A549 (cell line): ENCODE results near the gene UBE2D4.
"Not testable (repeated sequence)": the region's sequence is repeated elsewhere in the genome, so short reads cannot be mapped to it uniquely, and the experiment has no call there.

ENCODE experiments used
- CHD4 ChIP-seq: fragments of 200-600 bp; sonication (generic); IDR thresholded peaks from 2 replicates; pipeline ENCODE4 v1.6.1; 2016; ENCODE audit warnings: antibody characterized with exemption, mild to moderate bottlenecking, borderline replicate concordance
- KDM5A ChIP-seq: fragments of 200-600 bp; sonication (generic); IDR thresholded peaks from 2 replicates; pipeline ENCODE4 v1.6.1; 2016; ENCODE audit warnings: antibody characterized with exemption, mild to moderate bottlenecking
- MYC ChIP-seq: IDR thresholded peaks from 2 replicates; pipeline ENCODE4 v1.6.1; 2012; ENCODE audit warnings: mild to moderate bottlenecking, inconsistent platforms, low read length, improper control_type of control experiment, borderline replicate concordance
- NFE2L2 ChIP-seq: fragments of 150-350 bp; conservative IDR thresholded peaks from 2 replicates; pipeline ENCODE4 v1.6.1; 2014; ENCODE audit warnings: low read length
- NR3C1 ChIP-seq: fragments of >200 bp; sonication (Bioruptor Twin); formaldehyde crosslinking; IDR thresholded peaks from 3 replicates; pipeline ENCODE4 v1.6.1; 2017
- PHF8 ChIP-seq: fragments of 200-600 bp; sonication (generic); IDR thresholded peaks from 2 replicates; pipeline ENCODE4 v1.6.1; 2016; ENCODE audit warnings: low read depth, mild to moderate bottlenecking, antibody characterized with exemption, moderate library complexity, borderline replicate concordance
- POLR2A ChIP-seq: IDR thresholded peaks from 2 replicates; pipeline ENCODE4 v1.6.1; 2012; ENCODE audit warnings: mild to moderate bottlenecking, low read length
- RAD21 ChIP-seq, 2 experiments: fragments of >200 bp in 1 of 2; sonication (Bioruptor Twin) in 1 of 2; formaldehyde crosslinking in 1 of 2; IDR thresholded peaks in 1 of 2; conservative IDR thresholded peaks in 1 of 2; 2 replicates in 1 of 2; 3 replicates in 1 of 2; pipeline ENCODE4 v1.6.1; 2012 to 2018; ENCODE audit warnings: inconsistent platforms in 1 of 2
- RCOR1 ChIP-seq: fragments of 150-350 bp; IDR thresholded peaks from 2 replicates; pipeline ENCODE4 v1.6.1; 2014; ENCODE audit warnings: antibody characterized with exemption, low read length, low read depth
- TF ChIP-seq, protein P1 (sequence below): fragments of >200 bp; sonication (Bioruptor Twin); formaldehyde crosslinking; IDR thresholded peaks from 3 replicates; pipeline ENCODE4 v1.5.1; 2016
- TF ChIP-seq, protein P2 (sequence below): fragments of 150-350 bp; IDR thresholded peaks from 2 replicates; pipeline ENCODE4 v1.6.1; 2014; ENCODE audit warnings: low read depth, mild to moderate bottlenecking, low read length
- TF ChIP-seq, protein P3 (sequence below): fragments of 450-650 bp; IDR thresholded peaks from 2 replicates; pipeline ENCODE4 v1.6.1; 2014; ENCODE audit warnings: antibody characterized with exemption
- TF ChIP-seq, protein P4 (sequence below): fragments of 250-450 bp; sonication (Bioruptor Pico); IDR thresholded peaks from 2 replicates; pipeline ENCODE4 v1.5.0; 2021; ENCODE audit warnings: mild to moderate bottlenecking, moderate library complexity, borderline replicate concordance

DNA sequence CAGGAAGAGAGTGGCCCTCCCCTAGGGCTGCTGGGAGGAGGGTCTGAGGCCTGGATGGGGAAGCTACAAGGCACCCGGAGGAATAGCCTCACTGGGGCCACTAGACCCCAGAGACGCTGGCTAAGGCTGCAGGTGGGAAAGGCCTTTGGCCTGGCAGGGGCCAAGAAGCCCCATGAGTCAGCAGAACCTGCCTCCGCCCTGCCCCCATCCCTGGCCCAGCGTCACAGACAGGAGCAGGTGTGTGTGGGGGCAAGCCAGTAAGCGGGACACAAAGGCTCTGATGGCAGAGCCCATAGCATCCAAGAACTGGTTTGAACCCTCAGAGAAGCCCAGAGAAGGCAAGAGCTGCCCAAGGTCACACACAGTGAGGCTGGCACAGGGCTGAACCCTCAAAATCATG, 44.5 kb downstream of the UBE2D4 start:
- TF ChIP-seq, protein P1, sequence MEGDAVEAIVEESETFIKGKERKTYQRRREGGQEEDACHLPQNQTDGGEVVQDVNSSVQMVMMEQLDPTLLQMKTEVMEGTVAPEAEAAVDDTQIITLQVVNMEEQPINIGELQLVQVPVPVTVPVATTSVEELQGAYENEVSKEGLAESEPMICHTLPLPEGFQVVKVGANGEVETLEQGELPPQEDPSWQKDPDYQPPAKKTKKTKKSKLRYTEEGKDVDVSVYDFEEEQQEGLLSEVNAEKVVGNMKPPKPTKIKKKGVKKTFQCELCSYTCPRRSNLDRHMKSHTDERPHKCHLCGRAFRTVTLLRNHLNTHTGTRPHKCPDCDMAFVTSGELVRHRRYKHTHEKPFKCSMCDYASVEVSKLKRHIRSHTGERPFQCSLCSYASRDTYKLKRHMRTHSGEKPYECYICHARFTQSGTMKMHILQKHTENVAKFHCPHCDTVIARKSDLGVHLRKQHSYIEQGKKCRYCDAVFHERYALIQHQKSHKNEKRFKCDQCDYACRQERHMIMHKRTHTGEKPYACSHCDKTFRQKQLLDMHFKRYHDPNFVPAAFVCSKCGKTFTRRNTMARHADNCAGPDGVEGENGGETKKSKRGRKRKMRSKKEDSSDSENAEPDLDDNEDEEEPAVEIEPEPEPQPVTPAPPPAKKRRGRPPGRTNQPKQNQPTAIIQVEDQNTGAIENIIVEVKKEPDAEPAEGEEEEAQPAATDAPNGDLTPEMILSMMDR = not testable (repeated sequence)
- TF ChIP-seq NFE2L2; MYC; RAD21 (conservative IDR thresholded peaks at IDR 0.05 in 1 of 2, IDR thresholded peaks at IDR 0.05 in 1 of 2); CHD4; KDM5A; POLR2A; PHF8; NR3C1; RCOR1: not testable (repeated sequence)
- TF ChIP-seq, protein P2, sequence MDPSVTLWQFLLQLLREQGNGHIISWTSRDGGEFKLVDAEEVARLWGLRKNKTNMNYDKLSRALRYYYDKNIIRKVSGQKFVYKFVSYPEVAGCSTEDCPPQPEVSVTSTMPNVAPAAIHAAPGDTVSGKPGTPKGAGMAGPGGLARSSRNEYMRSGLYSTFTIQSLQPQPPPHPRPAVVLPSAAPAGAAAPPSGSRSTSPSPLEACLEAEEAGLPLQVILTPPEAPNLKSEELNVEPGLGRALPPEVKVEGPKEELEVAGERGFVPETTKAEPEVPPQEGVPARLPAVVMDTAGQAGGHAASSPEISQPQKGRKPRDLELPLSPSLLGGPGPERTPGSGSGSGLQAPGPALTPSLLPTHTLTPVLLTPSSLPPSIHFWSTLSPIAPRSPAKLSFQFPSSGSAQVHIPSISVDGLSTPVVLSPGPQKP = not testable (repeated sequence)
- TF ChIP-seq, protein P3, sequence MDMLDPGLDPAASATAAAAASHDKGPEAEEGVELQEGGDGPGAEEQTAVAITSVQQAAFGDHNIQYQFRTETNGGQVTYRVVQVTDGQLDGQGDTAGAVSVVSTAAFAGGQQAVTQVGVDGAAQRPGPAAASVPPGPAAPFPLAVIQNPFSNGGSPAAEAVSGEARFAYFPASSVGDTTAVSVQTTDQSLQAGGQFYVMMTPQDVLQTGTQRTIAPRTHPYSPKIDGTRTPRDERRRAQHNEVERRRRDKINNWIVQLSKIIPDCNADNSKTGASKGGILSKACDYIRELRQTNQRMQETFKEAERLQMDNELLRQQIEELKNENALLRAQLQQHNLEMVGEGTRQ = not testable (repeated sequence)
- TF ChIP-seq, protein P4, sequence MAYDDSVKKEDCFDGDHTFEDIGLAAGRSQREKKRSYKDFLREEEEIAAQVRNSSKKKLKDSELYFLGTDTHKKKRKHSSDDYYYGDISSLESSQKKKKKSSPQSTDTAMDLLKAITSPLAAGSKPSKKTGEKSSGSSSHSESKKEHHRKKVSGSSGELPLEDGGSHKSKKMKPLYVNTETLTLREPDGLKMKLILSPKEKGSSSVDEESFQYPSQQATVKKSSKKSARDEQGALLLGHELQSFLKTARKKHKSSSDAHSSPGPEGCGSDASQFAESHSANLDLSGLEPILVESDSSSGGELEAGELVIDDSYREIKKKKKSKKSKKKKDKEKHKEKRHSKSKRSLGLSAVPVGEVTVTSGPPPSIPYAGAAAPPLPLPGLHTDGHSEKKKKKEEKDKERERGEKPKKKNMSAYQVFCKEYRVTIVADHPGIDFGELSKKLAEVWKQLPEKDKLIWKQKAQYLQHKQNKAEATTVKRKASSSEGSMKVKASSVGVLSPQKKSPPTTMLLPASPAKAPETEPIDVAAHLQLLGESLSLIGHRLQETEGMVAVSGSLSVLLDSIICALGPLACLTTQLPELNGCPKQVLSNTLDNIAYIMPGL (CRISPR knock-in tag) = not testable (repeated sequence)
